Stimulated activated CD8-positive, alpha-beta memory T cell treated with anti-CD3 and anti-CD28 coated beads, Interleukin-2, amount 100 ng/mL, for 1 hour (primary cell): Measurements from ENCODE around the gene PCDHB3.
"Not testable (repeated sequence)": the region's sequence is repeated elsewhere in the genome, so short reads cannot be mapped to it uniquely, and the experiment has no call there.

Experiments
- DNase-seq, 2 donors: peaks; one replicate each; pipeline ENCODE4 v3.0.0-alpha.2; 2020; ENCODE audit warnings: low read depth in 2 of 2

Gene PCDHB3

DNA sequence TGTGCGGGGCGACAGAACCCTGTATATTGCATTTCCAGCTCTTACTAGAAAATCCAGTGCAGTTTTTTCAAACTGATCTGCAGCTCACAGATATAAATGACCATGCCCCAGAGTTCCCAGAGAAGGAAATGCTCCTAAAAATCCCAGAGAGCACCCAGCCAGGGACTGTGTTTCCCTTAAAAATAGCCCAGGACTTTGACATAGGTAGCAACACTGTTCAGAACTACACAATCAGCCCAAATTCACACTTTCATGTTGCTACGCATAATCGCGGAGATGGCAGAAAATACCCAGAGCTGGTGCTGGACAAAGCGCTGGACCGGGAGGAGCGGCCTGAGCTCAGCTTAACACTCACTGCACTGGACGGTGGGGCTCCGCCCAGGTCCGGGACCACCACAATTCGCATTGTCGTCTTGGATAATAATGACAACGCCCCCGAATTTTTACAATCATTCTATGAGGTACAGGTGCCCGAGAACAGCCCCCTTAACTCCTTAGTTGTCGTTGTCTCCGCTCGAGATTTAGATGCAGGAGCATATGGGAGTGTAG is 35.5 kb downstream of the PCDHB3 start:
- DNase-seq: no peak

DNA sequence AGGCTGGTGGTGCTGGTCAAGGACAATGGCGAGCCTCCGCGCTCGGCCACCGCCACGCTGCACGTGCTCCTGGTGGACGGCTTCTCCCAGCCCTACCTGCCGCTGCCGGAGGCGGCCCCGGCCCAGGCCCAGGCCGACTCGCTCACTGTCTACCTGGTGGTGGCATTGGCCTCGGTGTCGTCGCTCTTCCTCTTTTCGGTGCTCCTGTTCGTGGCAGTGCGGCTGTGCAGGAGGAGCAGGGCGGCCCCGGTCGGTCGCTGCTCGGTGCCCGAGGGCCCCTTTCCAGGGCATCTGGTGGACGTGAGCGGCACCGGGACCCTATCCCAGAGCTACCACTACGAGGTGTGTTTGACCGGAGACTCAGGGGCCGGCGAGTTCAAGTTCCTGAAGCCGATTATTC is 37.1 kb downstream of the PCDHB3 start:
- not testable (repeated sequence) for DNase-seq

DNA sequence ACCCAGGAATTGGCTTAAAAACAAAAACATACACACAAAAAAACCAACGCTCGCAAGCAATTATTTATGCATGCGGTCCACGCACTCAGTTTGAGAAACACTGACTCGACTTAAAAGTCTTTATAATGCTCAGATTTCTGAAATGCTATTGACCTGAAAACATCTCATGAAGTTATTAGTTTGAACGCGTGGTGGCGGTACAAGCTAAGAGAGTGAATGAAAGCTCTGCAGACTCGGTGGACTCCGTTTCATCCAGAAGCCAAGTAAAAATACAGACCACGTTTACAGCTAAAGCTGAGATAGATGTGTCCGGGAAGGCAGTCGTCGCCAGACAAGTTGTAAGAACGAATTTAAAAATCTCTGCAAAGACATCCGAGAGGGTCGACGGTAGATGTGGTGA is 49.5 kb downstream of the PCDHB3 start, which contains the start of gene PCDHB6:
PCDHB6 (plus strand) TSS at position 246 of the 400 bp plus-strand sequence. CDS start 201 bp downstream, outside the sequence.
- no peak for DNase-seq

DNA sequence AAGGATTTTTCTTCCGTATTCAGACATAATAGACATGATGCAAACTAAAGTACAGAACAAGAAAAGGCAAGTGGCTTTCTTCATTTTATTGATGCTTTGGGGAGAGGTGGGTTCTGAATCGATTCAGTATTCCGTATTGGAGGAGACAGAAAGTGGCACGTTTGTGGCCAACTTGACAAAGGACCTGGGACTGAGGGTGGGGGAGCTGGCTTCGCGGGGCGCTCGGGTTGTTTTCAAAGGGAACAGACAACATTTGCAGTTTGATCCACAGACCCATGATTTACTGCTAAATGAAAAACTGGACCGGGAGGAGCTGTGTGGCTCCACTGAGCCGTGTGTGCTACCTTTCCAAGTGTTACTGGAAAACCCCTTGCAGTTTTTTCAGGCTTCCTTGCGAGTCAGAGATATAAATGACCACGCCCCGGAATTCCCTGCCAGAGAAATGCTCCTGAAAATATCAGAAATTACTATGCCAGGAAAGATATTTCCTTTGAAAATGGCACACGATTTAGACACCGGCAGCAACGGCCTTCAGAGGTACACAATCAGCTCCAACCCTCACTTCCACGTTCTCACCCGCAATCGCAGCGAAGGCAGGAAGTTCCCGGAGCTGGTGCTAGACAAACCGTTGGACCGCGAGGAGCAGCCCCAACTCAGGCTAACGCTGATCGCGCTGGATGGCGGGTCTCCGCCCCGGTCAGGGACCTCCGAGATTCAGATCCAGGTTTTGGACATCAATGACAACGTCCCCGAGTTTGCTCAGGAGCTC is 50.1 kb downstream of the PCDHB3 start:
- DNase-seq: no peak

DNA sequence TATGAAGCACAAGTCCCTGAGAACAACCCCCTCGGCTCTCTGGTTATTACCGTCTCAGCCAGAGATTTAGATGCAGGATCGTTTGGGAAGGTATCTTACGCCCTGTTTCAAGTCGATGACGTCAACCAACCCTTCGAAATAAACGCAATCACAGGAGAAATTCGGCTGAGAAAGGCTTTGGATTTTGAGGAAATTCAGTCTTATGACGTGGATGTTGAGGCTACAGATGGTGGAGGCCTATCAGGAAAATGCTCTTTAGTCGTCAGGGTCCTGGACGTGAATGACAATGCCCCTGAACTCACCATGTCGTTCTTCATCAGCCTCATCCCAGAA is 50.7 kb downstream of the PCDHB3 start:
- DNase-seq: no peak

DNA sequence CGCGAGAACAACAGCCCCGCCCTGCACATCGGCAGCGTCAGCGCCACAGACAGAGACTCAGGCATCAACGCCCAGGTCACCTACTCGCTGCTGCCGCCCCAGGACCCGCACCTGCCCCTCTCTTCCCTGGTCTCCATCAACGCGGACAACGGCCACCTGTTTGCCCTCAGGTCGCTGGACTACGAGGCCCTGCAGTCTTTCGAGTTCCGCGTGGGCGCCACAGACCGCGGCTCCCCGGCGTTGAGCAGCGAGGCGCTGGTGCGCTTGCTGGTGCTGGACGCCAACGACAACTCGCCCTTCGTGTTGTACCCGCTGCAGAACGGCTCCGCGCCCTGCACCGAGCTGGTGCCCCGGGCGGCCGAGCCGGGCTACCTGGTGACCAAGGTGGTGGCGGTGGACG is 51.4 kb downstream of the PCDHB3 start:
- not testable (repeated sequence) for DNase-seq

DNA sequence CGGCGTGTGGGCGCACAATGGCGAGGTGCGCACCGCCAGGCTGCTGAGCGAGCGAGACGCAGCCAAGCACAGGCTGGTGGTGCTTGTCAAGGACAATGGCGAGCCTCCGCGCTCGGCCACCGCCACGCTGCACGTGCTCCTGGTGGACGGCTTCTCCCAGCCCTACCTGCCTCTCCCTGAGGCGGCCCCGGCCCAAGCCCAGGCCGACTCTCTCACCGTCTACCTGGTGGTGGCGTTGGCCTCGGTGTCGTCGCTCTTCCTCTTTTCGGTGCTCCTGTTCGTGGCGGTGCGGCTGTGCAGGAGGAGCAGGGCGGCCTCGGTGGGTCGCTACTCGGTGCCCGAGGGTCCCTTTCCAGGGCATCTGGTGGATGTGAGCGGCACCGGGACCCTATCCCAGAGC is 51.8 kb downstream of the PCDHB3 start:
- not testable (repeated sequence) for DNase-seq
